GM18526 (cell line): Measurements from ENCODE around the gene CCNL2.

Source experiments
- POLR2A ChIP-seq: IDR thresholded peaks from 3 replicates; pipeline ENCODE4 v1.6.1; 2011; ENCODE audit not compliant: insufficient read length; ENCODE audit errors: extremely low read depth

The CCNL2 gene

DNA sequence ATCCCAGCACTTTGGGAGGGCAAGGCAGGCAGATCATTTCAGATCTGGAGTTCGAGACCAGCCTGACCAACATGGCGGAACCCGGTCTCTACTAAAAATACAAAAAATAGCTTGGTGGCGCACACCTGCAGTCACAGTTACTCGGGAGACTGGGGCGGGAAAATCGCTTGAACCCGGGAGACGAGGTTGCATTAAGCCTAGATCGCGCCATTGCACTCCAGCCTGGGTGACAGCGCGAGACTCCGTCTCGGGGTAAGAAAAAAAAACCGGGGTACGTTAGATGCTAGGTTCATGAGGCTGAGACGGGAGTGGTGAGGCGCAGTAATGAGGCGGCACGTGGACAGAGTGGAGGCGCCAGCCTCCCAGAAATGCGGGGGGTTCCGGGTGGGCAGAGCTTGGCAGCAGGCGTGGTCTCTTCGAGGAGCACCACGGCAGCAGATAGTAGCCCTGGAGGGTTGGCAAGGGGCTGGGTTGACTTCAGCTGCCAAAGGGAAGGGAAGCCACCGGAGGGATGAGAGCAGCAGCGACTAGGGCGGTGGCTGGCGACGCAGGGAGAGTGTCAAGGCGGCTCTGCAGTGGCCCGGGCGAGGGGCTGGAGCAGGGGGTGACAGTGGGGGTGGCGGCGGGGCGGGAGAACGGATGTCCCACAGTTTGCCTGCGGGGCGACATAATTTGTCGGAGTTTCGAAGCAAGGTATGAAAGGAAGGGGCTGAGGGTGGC, 7.1 kb upstream of the CCNL2 start:
- TF ChIP-seq POLR2A: no peak

DNA sequence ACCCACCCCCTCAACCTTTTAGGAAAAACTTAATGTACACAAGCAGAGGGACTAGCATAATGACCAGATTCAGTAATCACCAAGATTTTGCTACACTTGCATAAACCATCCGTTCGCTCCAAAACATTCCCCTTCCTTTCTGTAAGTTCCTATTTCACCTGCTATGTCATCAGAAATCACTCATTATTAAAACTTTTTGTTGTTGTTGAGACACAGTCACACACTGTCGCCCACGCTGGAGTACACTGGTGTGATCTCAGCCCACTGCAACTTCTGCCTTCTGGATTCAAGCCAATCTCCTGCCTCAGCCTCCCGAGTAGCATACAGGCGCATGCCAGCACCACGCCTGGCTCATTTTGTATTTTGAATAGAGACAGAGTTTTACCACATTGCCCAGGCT, 4.5 kb upstream of the CCNL2 start:
- no peak for TF ChIP-seq POLR2A

DNA sequence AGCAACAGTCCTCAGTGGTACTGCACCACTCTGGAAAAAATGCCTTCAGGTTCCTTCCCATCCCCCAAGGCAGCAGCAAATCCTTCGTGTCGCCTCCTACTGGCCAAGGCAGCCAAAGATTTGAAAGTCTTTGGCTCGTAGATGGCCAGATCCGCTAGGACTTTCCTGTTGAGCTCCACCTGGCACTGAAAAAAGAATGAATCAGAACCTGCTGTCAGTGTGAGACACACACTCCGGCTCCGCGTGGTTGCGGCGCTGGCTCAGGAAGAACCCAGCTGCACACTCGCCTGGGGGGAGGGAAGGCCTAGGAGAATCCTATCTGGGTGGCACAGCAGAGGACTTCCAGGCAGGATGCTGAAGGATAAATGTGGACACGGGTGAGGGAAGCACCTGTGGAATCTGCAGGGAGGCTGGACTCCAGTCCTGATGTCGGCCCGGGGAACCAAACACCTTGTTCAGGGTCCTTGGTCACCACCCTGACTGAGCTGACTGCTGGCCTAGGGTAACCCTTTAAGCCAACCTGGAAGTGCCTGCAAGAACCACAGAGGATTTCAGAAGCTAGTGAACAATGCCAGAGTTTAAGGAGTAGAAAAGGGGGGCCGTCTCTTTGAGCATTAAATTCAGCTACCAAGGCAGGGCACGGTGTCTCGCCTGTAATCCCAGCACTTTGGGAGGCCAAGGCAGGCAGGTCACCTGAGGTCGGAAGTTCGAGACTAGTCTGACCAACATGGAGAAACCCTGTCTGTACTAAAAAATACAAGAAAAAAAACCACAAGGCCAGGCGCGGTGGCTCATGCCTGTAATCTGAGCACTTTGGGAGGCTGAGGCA, 3.2 kb upstream of the CCNL2 start:
- TF ChIP-seq POLR2A: no peak

DNA sequence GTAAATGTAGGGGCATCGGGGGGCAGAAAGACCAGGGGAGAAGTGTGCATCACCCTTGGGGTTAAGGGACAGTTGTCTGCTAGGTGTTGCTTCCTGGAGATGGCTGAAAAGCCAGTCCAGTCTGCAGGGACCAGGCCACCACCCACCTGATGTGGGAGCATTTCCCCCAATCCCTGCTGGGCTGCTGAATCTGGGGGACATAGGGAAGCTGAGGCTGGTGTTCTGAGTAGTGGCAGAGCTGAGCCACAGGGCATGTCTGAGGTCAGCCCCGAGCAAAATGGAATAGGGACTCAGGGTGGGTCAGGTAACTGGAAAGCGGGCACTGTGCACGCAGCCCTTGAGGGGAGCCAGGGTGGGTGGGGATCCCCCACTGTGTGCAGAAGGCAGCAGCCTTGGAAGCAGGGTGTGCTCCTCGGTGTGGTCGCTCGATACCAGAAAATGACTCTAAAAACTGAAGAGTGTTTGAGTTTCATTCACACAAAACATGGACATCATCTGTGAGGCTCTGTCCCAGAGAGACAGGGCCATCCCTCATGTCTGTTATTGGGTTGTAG, 2.4 kb upstream of the CCNL2 start:
- no peak for TF ChIP-seq POLR2A

DNA sequence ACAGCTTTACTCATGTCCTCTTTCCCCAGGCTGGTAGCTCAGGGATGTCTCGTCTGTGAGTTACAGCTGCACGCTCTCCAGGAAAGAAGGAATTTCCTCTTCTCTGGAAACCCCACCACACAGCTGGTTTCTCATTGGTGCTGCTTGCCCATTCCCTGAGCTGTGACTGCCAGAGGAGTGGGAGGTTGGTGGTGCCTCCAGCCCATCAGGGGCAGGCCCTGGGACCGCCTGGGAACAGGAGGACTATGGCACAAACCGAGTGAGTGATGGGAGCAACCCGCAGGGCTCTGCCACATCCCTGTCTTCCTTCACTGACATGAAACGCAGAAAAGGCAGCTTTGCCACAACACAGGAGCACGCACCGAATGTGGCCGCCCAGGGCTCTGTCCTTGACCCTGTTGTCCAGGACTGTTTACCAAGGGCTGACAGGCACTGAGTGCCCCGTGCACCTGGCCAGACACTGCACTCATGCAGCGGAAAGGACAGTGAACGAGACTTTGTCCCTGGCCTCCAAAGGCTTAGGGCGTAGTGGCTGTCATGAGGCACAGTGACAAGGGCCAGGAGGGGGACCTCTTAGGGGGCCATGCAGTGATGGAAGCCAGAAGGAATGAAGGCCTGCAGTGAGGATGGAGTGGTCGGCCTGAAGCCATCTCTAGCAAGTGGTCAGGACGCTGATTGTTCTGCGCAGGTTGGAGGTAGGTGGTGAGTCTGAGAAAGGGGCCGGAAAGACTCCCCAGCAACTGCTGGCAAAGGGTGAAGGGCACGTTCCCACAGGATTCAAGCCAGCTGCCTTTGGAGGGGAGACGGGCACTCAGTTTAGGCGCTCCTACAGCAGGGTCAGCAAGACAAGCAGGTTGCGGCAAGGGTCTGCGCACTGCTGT, 1.7 kb upstream of the CCNL2 start:
- peak; percentile 36 for TF ChIP-seq POLR2A

DNA sequence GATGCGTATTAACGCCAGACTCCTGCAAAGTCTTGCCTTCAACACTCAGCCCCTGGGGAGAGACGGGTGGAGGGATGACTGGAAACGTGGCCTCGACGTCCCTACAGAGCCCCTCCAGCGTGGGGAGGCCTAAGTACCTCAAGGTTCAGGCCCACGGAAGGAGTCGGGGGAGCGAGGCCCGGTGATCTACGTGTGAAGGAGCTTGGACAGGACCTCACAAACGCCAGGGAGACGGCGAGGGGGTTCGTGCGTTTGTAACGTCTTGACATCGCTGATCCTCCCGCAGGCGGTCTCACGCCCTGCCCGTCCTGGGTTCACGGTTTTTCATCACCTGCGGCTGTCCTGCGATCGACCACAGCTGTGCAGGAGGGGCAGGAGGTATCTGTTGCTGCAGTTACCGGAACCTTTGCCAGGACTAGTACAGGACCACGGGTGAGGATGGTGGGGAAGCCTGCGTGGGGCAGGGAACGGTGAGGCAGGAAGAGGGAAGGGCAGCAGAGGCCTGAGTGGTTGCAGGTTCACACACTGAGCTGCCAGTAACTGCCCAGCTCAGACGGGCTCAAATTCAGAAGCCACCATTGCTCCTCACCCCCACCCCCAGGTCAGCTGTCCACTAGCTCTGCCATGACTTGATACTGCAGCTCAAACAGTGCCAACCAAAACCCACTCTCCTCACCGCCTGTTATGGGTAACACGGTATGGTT, 889 bp upstream of the CCNL2 start:
- peak; percentile 4 for TF ChIP-seq POLR2A

DNA sequence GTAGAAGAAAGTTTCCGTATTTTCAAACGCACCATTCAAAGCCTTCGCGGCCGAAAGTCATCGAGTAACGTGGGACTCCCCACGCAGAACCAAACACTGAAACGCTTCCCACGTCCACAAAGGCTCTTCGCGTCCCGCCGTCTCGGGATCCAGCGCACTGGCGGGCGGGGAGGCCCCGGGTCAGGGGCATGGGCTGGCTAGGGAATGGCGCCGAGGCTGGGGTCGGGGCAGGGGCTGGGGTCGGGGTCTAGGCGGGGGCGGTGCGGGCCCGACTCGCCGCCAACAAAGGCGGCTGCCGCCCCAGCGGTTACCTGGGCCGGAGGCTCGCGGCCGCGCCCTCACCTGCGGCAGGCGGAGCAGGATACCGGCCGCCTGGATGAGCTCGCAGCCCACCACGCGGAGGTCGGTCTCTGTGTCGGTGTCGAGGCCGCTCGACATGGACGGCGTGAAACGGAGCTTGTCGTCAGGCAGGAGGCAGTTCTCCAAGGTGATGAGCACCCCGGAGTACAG, 403 bp downstream of the CCNL2 start:
- no peak for TF ChIP-seq POLR2A

DNA sequence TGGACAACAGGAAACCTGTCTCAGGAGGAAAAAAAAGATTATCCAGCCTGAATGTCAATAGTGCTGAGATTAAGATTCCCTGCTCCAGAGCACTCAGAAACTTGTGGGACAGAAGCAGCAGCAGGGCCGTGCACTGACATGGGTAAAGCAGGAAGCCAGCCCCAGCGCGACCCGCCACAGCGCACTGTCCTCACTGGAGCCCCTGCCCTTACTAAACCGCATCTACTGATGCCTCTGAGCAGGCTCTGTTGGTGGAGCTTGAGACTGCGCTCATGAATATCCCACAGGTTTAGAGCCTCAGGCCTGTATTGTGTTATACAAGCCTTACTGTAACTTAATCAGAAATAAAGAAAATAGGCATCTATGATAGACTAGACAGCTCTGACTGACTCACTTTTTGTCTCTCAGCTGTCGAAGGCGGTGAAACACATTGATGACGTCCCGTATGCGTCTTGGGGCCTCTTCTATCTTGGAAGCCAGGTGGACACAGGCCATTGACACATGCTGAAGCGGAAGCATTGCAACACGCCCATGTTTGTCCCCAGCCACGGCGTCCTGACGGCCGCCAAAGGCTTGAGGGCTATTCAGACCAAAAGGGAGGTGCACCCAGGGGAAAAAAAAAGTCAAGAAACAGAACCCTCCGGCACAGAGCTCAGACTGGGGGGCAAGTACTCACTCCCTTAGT, 1.2 kb downstream of the CCNL2 start:
- TF ChIP-seq POLR2A: no peak

DNA sequence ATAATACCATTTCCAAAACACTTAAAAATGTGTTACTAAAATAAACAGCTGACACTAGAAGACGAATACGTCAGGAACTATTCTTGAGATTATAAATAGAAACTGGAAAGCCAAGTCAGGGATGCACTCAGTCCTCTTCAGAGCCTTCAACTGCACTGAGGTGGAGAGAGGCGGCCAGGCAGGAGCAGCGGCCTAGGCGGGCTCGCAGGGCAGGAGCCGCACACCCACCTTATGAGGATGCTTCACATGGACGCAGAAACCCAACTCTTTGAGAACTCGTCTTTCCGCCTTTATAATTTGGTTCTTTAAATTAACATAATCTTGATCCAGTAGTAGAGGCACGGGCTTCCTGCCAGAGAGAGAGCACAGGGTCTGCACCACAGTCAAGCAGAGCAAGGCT, 4.0 kb downstream of the CCNL2 start:
- no peak for TF ChIP-seq POLR2A

DNA sequence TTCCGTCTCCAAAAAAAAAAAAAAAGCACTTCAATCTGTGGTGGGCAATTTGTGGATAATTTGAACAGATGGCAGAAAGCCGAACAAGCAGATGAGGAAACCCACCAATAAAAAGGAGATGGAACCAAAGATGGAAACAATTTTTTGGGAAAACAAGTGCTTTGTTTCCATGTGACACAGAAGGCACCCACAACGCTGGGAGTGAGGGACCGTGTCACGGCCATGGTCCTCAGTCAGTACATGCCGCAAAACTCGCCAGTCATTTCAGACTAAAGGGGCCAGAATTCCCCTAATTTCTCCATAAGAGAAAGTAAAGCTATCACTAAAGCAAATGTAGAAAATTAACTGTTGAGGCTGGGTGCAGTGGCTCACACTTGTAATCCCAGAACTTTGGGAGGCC, 5.0 kb downstream of the CCNL2 start:
- no peak for TF ChIP-seq POLR2A

DNA sequence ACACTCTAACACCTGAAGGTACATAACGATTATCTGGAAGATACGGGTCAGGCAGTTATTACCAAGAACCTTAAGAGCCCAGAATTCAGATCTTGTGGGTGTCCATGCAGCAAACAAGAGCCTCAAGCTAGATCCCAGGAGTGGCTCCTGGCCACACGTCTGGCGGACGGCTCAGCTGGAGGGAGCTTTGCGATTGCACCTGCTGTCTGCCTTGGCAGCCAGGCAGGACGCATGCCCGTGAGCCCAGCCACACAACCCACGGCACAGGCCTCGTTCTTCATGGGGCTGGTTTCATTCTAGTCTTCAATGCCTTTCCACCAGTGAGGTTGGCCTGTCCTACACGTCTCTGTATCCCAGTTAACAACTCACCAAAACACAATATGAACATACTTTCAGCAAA, 5.7 kb downstream of the CCNL2 start:
- no peak for TF ChIP-seq POLR2A

DNA sequence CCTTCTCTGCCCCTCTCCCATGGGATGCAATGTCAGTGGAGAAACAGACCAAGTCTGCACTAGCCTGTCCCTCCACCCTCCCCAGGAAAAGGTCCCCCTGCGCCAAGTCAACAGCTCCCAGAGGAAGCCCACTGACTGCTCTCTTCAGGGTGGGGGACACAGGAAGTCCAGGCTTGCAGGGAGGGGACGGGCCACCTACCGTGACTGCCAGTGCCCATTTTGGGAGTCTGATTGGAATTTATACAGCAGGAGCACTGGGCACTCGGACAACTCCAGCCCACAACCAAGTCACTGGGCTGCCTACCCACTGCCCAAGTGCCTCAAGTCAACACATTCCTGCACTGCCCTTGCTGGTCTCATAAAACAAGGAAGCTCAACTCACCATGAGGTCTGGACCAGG, 6.1 kb downstream of the CCNL2 start:
- TF ChIP-seq POLR2A: no peak

DNA sequence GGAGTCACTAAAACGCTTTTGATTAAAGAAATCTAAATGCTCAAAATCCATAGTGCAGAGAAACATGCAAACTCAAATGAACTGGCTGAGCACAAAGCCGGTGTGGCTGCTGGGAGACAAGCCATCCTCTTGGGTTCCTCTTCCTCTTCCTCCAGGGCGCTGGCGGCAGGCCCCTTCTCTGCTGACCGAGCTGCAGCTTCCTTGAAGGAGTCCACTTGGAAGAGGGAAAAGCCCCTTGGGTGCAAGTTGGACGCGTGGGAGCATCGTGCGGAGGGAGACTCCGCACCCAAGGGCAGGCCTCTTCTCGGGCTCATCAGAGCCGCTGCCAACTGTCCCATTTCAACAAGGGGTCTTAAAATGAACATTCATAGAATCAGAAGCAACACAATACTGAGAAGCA, 7.9 kb downstream of the CCNL2 start:
- TF ChIP-seq POLR2A: no peak

DNA sequence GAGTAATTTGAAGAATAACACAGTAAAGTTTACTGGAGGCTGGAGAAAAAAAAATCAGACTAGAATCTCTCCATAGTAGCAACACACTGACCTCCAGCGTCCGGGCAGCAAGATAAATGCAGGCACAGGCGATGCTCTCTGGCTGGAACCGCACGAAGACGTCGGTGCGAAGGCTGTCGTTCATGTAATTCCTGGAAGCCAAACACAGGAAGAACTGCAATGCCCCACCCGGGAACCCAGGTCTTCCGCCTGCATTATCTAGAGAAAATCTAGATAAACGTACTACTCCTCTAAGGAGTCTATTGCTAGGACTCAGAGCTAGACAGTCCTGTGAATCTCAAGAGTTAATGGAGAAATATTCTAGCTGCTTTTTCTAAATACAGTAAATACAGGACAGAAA, 8.5 kb downstream of the CCNL2 start:
- TF ChIP-seq POLR2A: no peak
